ENCODE measurements around the gene STRA6. TPM values are rescaled to one million over a fixed set of nuclear protein-coding genes. Genes with fewer than 3 reads are reported as not detected.

The STRA6 gene
- total and polyA plus RNA-seq, 2 donors (not counting 1 experiment from before 2014, with no cell fraction given), result not detected

GRCh38 chr15:74138642-74139041, 63.9 kb downstream of the STRA6 start:
- Histone ChIP-seq H3K9me3 (ENCODE audit: control extremely low read depth in 1 of 3, control insufficient read depth in 2 of 3, insufficient read depth in 1 of 3, low read length in 2 of 3) (peaks cover 0 to 24% (median 0%) of the 10 kb centered on the region in 3 donors), H3K4me1 (ENCODE audit: control insufficient read depth in 2 of 2, insufficient read depth in 2 of 2, low read length in 2 of 2) (peaks cover 31 to 34% of the 10 kb centered on the region in 2 donors), H3K27ac (ENCODE audit: low read length in 2 of 2) (no peak overlapping the region), H3K36me3 (replicated peaks in 1 of 2; ENCODE audit: control extremely low read depth in 1 of 2, control insufficient read depth in 1 of 2, extremely low read depth in 1 of 2, insufficient read depth in 2 of 2, low read length in 1 of 2) (no peaks in the 10 kb centered on the region), H2AFZ (ENCODE audit: insufficient read depth, low read depth, low read length, poor library complexity, severe bottlenecking) (no peak overlapping the region), H3K27me3 (replicated peaks in 1 of 4; ENCODE audit: control extremely low read depth in 1 of 4, control insufficient read depth in 3 of 4, insufficient read depth in 4 of 4, low read length in 3 of 4) (peaks cover 0 to 49% (median 32%) of the 10 kb centered on the region in 4 experiments), H3K4me3 (ENCODE audit: control extremely low read depth in 1 of 5, extremely low read depth in 1 of 5, insufficient read depth in 1 of 5, low read depth in 2 of 5, low read length in 4 of 5) (no peak overlapping the region), H3K4me2 (replicated peaks; ENCODE audit: low read depth, low read length, poor library complexity, severe bottlenecking) (no peak overlapping the region), H4K20me1 (ENCODE audit: control insufficient read depth, insufficient read depth, low read length, poor library complexity, severe bottlenecking) (no peaks in the 10 kb centered on the region), H3K9ac (ENCODE audit: low read length) (no peak overlapping the region), H3K79me2 (ENCODE audit: control insufficient read depth, insufficient read depth, low read length) (no peaks in the 10 kb centered on the region)
- intact Hi-C loops (cut with micrococcal nuclease), result no loop called here
- POLR2A ChIA-PET, result no interaction called here
- CTCF ChIA-PET, result no interaction called here
- TF ChIP-seq EZH2 (IDR thresholded peaks at IDR 0.05; ENCODE audit: borderline replicate concordance, insufficient read depth, low read depth, low read length, poor library complexity, severe bottlenecking), result no peak
- TF ChIP-seq CTCF (IDR thresholded peaks at IDR 0.05), result no peak
- Mint-ChIP-seq H3K4me3 (no peak overlapping the region), H3K27me3 (peaks cover 61% of the 10 kb centered on the region), H3K27ac (no peak overlapping the region), H3K9me3 (ENCODE audit: insufficient read depth) (no peaks in the 10 kb centered on the region), H3K4me1 (peaks cover 29% of the 10 kb centered on the region)
- ATAC-seq (ENCODE audit: low read depth) (no peak), DNase-seq (peak; percentile 7)
- 93% methylated on average over 4 of the region's 4 CpGs for WGBS (ENCODE audit: insufficient coverage)

- Histone ChIP-seq H3K36me3 (replicated peaks in 1 of 2; ENCODE audit: control extremely low read depth in 1 of 2, control insufficient read depth in 1 of 2, extremely low read depth in 1 of 2, insufficient read depth in 2 of 2, low read length in 1 of 2) (no peaks in the 10 kb centered on the region), H3K79me2 (ENCODE audit: control insufficient read depth, insufficient read depth, low read length) (no peaks in the 10 kb centered on the region), H3K4me3 (ENCODE audit: control extremely low read depth in 1 of 5, extremely low read depth in 1 of 5, insufficient read depth in 1 of 5, low read depth in 2 of 5, low read length in 4 of 5) (no peak overlapping the region), H3K9me3 (ENCODE audit: control extremely low read depth in 1 of 3, control insufficient read depth in 2 of 3, insufficient read depth in 1 of 3, low read length in 2 of 3) (peaks cover 0 to 36% (median 7%) of the 10 kb centered on the region in 3 donors), H3K4me2 (replicated peaks; ENCODE audit: low read depth, low read length, poor library complexity, severe bottlenecking) (no peak overlapping the region), H3K27ac (ENCODE audit: low read length in 2 of 2) (no peak overlapping the region), H3K27me3 (replicated peaks in 1 of 4; ENCODE audit: control extremely low read depth in 1 of 4, control insufficient read depth in 3 of 4, insufficient read depth in 4 of 4, low read length in 3 of 4) (peaks cover 0 to 61% (median 38%) of the 10 kb centered on the region in 4 experiments), H2AFZ (ENCODE audit: insufficient read depth, low read depth, low read length, poor library complexity, severe bottlenecking) (no peak overlapping the region), H4K20me1 (ENCODE audit: control insufficient read depth, insufficient read depth, low read length, poor library complexity, severe bottlenecking) (no peaks in the 10 kb centered on the region), H3K9ac (ENCODE audit: low read length) (no peak overlapping the region), H3K4me1 (ENCODE audit: control insufficient read depth in 2 of 2, insufficient read depth in 2 of 2, low read length in 2 of 2) (peaks cover 42 to 44% of the 10 kb centered on the region in 2 donors)
- DNase-seq (no peak), ATAC-seq (ENCODE audit: low read depth) (no peak)
- Mint-ChIP-seq H3K27me3 (peaks cover 62% of the 10 kb centered on the region), H3K9me3 (ENCODE audit: insufficient read depth) (no peaks in the 10 kb centered on the region), H3K27ac (no peak overlapping the region), H3K4me3 (peak overlapping the region; percentile 79), H3K4me1 (peaks cover 29% of the 10 kb centered on the region)
- POLR2A ChIA-PET, result no interaction called here
- intact Hi-C loops (cut with micrococcal nuclease), result no loop called here
- 100% methylated on average over 1 of the region's 2 CpGs for WGBS (ENCODE audit: insufficient coverage)
- CTCF ChIA-PET, result no interaction called here
- TF ChIP-seq CTCF (IDR thresholded peaks at IDR 0.05), result no peak
Observed at GRCh38 chr15:74137537-74137894, 65.1 kb downstream of the STRA6 start.
